ENCODE data around the gene AHDC1. TPM values are rescaled to one million over a fixed set of nuclear protein-coding genes. Genes with fewer than 3 reads are reported as not detected.
A peak's percentile ranks its signal among the peaks of the same experiment; 100 is the strongest.
"Not testable (repeated sequence)": the region's sequence is repeated elsewhere in the genome, so short reads cannot be mapped to it uniquely, and the experiment has no call there.

Gene AHDC1
- total RNA-seq, 2 donors from 2014 or later: 13.5 to 14.2 TPM

GRCh38 chr1:27543284-27543683, 60.7 kb downstream of the AHDC1 start:
- intact Hi-C loops (cut with DNase I): no loop called here
- WGBS, 2 donors: 85 to 88% methylated on average over 6 of the region's 6 CpGs
- ATAC-seq: no peak
- Histone ChIP-seq H3K9me3 (no peaks in the 10 kb centered on the region), H3K27ac (peak overlapping the region; percentile 10 to 70 (median 44)), H3K36me3 (replicated peaks in 1 of 2; ENCODE audit: insufficient read depth in 1 of 2, low read depth in 2 of 2) (no peaks in the 10 kb centered on the region), H3K4me3 (no peak overlapping the region), H3K27me3 (no peaks in the 10 kb centered on the region), H3K4me1 (peaks cover 16% of the 10 kb centered on the region)
- TF ChIP-seq, protein P1, sequence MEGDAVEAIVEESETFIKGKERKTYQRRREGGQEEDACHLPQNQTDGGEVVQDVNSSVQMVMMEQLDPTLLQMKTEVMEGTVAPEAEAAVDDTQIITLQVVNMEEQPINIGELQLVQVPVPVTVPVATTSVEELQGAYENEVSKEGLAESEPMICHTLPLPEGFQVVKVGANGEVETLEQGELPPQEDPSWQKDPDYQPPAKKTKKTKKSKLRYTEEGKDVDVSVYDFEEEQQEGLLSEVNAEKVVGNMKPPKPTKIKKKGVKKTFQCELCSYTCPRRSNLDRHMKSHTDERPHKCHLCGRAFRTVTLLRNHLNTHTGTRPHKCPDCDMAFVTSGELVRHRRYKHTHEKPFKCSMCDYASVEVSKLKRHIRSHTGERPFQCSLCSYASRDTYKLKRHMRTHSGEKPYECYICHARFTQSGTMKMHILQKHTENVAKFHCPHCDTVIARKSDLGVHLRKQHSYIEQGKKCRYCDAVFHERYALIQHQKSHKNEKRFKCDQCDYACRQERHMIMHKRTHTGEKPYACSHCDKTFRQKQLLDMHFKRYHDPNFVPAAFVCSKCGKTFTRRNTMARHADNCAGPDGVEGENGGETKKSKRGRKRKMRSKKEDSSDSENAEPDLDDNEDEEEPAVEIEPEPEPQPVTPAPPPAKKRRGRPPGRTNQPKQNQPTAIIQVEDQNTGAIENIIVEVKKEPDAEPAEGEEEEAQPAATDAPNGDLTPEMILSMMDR (IDR thresholded peaks at IDR 0.05): no peak
- no peak for TF ChIP-seq POLR2A (IDR thresholded peaks at IDR 0.05)
- no peak for DNase-seq

DNA sequence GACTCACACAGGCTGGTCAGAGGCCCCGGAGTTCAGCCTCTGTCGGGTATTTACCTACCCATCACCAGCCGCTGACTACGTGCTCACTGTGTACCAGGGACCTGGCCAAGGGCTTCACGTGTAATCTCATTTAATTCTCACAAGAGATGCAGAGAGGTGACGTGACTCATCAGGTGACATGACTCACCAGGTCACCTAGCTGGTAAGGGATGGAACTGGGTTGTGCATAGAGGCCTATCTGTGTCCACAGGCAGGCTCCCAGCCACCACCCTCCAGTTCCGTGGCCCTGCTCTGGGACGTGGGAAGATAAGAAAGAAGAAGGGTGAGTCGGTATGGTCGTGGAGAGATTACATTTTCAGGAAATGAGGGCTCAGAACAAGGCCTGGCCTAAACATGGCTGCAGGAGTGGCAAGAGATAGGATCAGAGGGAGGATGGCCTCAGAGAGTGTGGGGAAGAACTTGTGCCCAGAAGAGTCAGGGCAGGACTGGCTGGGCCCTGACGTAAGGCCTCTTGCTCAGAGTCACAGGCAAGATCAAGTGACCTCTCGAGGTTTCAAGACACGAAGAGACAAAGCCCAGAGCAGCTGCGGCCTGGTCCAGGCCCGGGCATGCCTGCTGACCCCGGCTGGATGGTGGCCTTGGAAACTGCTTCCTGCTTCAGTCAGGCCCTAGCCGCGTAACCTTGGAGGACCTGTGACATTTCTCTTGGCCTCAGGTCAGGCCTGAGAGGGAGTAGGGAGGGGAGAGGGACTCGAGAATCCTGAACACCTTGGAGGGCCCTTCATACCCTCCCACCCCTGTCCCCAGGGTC, 61.3 kb downstream of the AHDC1 start:
- TF ChIP-seq, protein P1 (IDR thresholded peaks at IDR 0.05): no peak
- peak in 1 of 3 donors; percentile 22 for TF ChIP-seq POLR2A (IDR thresholded peaks at IDR 0.05)
- WGBS, 2 donors: 58 to 72% methylated on average over 19 of the region's 19 CpGs
- ATAC-seq (peak; percentile 41), DNase-seq (peak; percentile 29 to 93 (median 56))
- Histone ChIP-seq H3K4me3 (no peak overlapping the region), H3K4me1 (peaks cover 16% of the 10 kb centered on the region), H3K9me3 (no peaks in the 10 kb centered on the region), H3K27ac (peak overlapping the region; percentile 10 to 70 (median 44)), H3K36me3 (replicated peaks in 1 of 2; ENCODE audit: insufficient read depth in 1 of 2, low read depth in 2 of 2) (no peaks in the 10 kb centered on the region), H3K27me3 (no peaks in the 10 kb centered on the region)
- intact Hi-C loops (cut with DNase I): no loop called here

GRCh38 chr1:27539901-27540861, 63.8 kb downstream of the AHDC1 start:
- Histone ChIP-seq H3K27me3 (no peaks in the 10 kb centered on the region), H3K4me3 (no peak overlapping the region), H3K4me1 (peaks cover 25% of the 10 kb centered on the region), H3K36me3 (replicated peaks in 1 of 2; ENCODE audit: insufficient read depth in 1 of 2, low read depth in 2 of 2) (no peaks in the 10 kb centered on the region), H3K27ac (no peak overlapping the region), H3K9me3 (no peaks in the 10 kb centered on the region)
- no peak for DNase-seq
- no peak for ATAC-seq
- 77 to 78% methylated on average over 9 of the region's 9 CpGs for WGBS, 2 donors
- TF ChIP-seq POLR2A (IDR thresholded peaks at IDR 0.05): no peak
- TF ChIP-seq, protein P1 (IDR thresholded peaks at IDR 0.05): no peak
- intact Hi-C loops (cut with DNase I): no loop called here

- DNase-seq: no peak
- H3K27me3 ChIP-seq: no peaks in the 10 kb centered on the region
- TF ChIP-seq, protein P1 (IDR thresholded peaks at IDR 0.05): no peak
- no peak for TF ChIP-seq POLR2A (IDR thresholded peaks at IDR 0.05)
- no peak for ATAC-seq
- intact Hi-C loops (cut with DNase I): no loop called here
- H3K9me3 ChIP-seq: no peaks in the 10 kb centered on the region
- peaks cover 25% of the 10 kb centered on the region for H3K4me1 ChIP-seq
- WGBS, 2 donors: 70 to 78% methylated on average over 3 of the region's 3 CpGs
- no peak overlapping the region for H3K4me3 ChIP-seq
- no peak overlapping the region for H3K27ac ChIP-seq
- H3K36me3 ChIP-seq (replicated peaks in 1 of 2; ENCODE audit: insufficient read depth in 1 of 2, low read depth in 2 of 2): no peaks in the 10 kb centered on the region
Observed at GRCh38 chr1:27538793-27539192, 65.2 kb downstream of the AHDC1 start.

- WGBS, 2 donors: 94 to 97% methylated on average over 4 of the region's 4 CpGs
- DNase-seq; H3K36me3 ChIP-seq (replicated peaks in 1 of 2; ENCODE audit: insufficient read depth in 1 of 2, low read depth in 2 of 2); ATAC-seq; H3K9me3 ChIP-seq; H3K4me3 ChIP-seq; intact Hi-C loops (cut with DNase I); H3K27ac ChIP-seq; H3K27me3 ChIP-seq: not testable (repeated sequence)
- peaks cover 25% of the 10 kb centered on the region for H3K4me1 ChIP-seq
Observed at GRCh38 chr1:27538305-27538676, 65.7 kb downstream of the AHDC1 start.
